GM18858 (cell line): Measurements from ENCODE around the gene FMC1.
"Not testable (repeated sequence)": the region's sequence is repeated elsewhere in the genome, so short reads cannot be mapped to it uniquely, and the experiment has no call there.

Source experiments
- ATAC-seq: cut with Tn5 transposase; IDR thresholded peaks from one replicate; pipeline ENCODE4 v1.9.1; 2021; ENCODE audit not compliant: unreplicated experiment

The FMC1 gene

GRCh38 chr7:139340037-139340807 lies 915 bp upstream of the FMC1 start:
- ATAC-seq, result peak; percentile 84

GRCh38 chr7:139340808-139341057 lies 404 bp upstream of the FMC1 start:
- ATAC-seq, result no peak

GRCh38 chr7:139341776-139342226 lies 664 bp downstream of the FMC1 start:
- ATAC-seq, result no peak

- ATAC-seq, result no peak
Observed at GRCh38 chr7:139345042-139345441, 3.9 kb downstream of the FMC1 start.

- ATAC-seq, result no peak
Observed at GRCh38 chr7:139351027-139351426, 9.9 kb downstream of the FMC1 start.

- ATAC-seq, result no peak
Observed at GRCh38 chr7:139354729-139355128, 13.6 kb downstream of the FMC1 start.

- ATAC-seq, result no peak
Observed at GRCh38 chr7:139355320-139355719, 14.2 kb downstream of the FMC1 start.

- not testable (repeated sequence) for ATAC-seq
Observed at GRCh38 chr7:139357729-139358506, 16.8 kb downstream of the FMC1 start.

GRCh38 chr7:139358541-139359365 lies 17.6 kb downstream of the FMC1 start:
- ATAC-seq, result peak; percentile 20

- ATAC-seq, result peak; percentile 63
Observed at GRCh38 chr7:139359366-139360209, 18.5 kb downstream of the FMC1 start, which contains the start of gene LUC7L2. Gene LUC7L2 (plus strand): TSS chr7:139359894. CDS start chr7:139360262, 368 bp downstream.

GRCh38 chr7:139360210-139360947 lies 19.2 kb downstream of the FMC1 start:
- peak; percentile 38 for ATAC-seq

GRCh38 chr7:139360948-139361307 lies 19.8 kb downstream of the FMC1 start:
- no peak for ATAC-seq

- no peak for ATAC-seq
Observed at GRCh38 chr7:139361523-139361922, 20.4 kb downstream of the FMC1 start.

- no peak for ATAC-seq
Observed at GRCh38 chr7:139362302-139362701, 21.2 kb downstream of the FMC1 start.

GRCh38 chr7:139362981-139363380 lies 21.8 kb downstream of the FMC1 start:
- no peak for ATAC-seq

GRCh38 chr7:139365336-139365735 lies 24.2 kb downstream of the FMC1 start:
- ATAC-seq, result no peak

GRCh38 chr7:139366400-139366799 lies 25.3 kb downstream of the FMC1 start:
- no peak for ATAC-seq

GRCh38 chr7:139367438-139368155 lies 26.5 kb downstream of the FMC1 start:
- no peak for ATAC-seq

GRCh38 chr7:139370301-139370942 lies 29.3 kb downstream of the FMC1 start:
- no peak for ATAC-seq
